Measurements from ENCODE around the gene MAP3K2.
A peak's percentile ranks its signal among the peaks of the same experiment; 100 is the strongest.
"Not testable (repeated sequence)": the region's sequence is repeated elsewhere in the genome, so short reads cannot be mapped to it uniquely, and the experiment has no call there.

MAP3K2 gene

DNA sequence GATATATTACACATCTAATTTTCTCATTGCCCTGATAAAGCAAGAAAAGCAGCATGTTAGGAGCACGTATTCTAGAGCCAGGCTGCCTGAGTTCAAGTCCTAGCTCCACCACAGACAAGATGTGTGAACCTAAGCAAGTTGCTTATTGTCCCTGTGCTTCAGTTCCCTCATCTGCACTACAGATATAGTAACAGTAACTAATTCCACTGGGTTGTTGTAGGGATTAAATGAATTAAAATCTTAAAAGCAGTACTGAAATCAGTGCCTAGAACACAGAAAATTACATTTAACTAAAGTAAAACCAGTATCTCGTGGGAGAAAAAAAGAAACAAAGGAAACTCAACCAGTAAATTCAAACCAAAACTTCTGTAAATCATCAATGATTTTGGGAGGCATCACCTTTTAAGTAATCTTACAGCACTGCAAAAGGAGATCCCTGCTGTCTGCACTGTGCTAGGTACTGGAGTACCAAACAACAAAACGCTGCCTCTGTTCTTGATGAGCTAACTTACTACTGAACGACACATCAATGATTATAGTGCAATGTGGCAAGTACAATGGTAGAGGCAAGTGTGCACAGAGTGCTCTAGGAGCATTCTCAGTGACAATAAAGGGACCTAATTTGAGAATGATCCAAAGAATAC lies 7.9 kb downstream of the MAP3K2 start:
- no peak for DNase-seq

DNA sequence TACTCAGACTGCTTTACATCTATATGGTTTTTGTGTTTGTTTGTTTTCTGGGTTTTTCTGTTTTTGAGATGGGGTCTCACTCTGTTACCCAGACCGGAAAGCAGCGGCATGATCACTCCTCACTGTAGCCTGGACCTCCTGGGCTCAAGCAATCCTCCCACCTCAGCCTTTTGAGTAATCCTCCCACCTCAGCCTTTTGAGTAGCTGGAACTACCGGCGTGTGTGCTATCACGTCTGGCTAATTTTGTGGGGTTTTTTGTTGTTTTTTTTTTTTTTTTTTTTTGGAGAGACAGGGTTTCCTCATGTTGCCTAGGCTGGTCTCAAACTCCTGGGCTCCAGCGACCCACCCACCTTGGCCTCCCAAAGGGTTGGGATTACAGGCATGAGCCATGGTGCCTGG lies 9.1 kb downstream of the MAP3K2 start:
- no peak for DNase-seq

DNA sequence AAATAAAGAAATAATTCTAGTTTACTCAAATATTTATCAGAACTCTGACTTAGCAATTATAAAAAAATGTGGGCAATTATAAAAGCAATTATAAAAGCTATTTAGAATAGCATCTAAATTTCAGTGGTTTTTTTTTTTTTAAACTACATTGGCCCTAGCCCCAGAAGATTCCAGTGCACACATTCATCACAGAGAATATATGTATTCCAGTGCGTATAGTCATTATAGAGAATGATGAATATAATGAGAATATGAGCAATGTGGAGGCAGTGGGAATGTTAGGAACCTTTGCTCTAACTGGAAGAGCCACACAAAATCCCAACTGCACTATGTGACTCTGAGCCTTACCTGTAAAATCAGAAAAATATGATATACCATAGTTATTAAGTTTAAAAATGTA lies 10.5 kb downstream of the MAP3K2 start:
- no peak for DNase-seq

DNA sequence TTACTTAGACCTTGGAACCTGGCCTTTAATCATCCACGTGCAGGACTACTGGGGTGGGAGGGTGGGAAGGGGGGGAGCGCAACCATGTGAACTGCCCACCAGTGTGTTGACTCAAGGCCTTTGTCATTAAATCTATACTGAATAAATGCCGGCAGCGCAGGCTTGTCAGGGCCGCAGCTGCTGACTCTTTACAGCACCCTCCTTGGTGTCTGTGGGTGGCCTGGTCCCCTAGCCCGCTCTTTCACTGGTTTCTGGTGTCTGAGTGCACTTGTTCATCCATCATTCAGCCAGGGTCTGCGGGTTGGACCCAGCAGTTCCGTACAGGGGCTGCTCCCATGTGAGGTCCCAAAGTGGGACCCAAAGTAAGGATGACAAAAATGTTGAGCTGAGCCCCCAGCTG lies 11.5 kb downstream of the MAP3K2 start:
- DNase-seq: no peak

DNA sequence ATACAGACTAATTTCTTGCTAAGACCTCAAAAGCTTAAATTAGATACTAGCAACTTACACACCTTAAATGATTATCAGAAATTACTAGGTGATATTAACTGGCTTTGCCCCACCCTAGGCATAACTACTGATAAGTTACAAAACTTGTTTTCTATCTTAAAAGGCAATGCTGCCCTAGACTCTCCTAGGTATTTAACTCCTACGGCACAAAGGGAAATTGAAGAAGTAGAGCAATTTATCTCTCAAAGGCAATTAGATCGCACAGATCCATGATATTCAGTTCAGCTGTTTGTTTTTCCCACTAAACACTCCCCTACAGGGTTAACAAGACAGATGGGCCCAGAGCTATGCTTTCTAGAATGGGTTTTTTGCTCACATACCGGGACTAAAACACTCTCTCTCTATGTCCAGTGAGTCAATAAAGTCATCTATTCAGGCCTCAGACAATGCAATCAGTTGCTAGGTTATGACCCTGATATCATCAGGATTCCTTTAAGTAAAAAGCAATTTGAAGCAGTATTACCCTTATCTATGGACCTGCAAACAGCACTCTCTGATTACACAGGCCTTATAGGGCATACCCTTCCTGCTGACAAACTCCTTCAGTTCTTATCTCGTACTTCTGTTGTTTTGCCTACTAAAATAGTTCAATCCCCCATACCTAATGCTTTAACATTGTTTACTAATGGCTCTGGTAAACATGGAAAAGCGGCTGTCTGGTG lies 14.3 kb downstream of the MAP3K2 start:
- DNase-seq: no peak

DNA sequence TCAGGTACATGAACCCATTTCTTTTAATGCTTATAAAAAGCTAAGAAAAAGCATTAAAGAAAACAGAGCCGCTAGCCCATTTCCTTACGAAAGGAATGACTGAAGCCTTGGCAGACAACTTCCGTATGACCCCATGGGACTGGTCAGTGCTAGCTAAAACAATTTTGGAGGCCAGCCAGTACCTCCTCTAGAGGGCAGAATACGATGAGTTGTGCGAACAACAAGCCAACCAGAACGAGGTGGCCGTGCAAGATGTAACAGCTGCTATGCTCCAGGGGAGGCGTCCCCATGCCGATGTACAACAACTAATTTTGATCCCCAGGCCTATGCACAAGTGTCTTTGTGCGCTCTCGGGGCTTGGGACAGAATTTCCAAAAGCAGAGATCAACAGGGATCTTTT lies 16.7 kb downstream of the MAP3K2 start:
- no peak for DNase-seq

DNA sequence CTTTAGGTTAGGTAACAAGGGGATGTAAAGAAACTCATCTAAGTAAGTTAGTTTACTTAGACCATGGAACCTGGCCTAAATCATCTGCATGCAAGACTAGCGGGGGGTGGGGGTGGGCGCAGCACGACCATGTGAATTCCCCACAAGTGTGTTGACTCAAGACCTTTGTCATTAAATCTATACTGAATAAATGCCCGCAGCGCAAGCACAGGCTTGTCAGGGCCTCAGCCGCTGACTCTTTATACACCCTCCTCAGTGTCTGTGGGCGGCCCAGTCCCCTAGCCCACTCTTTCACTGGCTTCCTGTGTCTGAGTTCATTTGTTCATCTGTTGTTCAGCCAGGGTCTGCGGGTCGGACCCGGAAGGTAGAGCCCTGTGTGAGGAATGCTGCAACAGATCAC lies 17.8 kb downstream of the MAP3K2 start:
- no peak for DNase-seq

DNA sequence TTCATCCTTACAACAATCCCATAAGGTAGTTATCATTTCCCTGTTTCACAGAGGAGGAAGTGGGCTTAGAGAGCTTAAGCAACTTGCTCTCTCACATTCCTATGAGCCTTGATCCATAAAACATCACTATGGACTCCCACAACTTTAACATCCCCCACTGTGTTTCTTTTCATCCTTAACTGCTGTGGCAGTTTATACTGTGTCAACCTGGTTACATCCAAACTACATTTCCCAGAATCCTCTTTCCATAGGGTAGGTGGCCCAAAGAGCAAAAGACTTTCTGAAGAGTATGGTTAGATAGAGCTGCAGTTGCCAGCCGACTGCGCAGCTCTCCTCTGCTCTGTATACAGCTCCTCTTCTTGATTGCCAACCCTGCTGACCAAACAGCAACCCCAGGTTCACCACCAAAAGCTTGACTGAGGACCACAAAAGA lies 22.5 kb downstream of the MAP3K2 start:
- no peak for DNase-seq

DNA sequence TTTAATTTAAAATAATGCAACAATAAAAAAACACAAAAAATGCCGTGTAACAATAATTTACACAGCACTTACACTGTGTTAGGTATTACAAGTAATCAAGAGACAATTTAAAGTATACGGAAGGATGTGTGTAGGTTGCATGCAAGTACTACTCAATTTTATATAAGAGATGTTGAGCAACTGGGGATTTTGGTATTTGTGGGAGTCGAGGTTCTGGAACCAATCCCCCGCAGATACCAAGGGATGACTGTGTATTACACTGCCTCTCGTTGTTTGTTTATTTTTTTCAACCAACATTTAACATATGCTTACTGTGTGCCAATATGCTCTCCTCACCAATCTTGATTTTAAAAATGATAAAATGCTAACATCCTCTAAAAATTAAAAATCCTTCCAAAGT lies 24.8 kb downstream of the MAP3K2 start:
- no peak for DNase-seq

DNA sequence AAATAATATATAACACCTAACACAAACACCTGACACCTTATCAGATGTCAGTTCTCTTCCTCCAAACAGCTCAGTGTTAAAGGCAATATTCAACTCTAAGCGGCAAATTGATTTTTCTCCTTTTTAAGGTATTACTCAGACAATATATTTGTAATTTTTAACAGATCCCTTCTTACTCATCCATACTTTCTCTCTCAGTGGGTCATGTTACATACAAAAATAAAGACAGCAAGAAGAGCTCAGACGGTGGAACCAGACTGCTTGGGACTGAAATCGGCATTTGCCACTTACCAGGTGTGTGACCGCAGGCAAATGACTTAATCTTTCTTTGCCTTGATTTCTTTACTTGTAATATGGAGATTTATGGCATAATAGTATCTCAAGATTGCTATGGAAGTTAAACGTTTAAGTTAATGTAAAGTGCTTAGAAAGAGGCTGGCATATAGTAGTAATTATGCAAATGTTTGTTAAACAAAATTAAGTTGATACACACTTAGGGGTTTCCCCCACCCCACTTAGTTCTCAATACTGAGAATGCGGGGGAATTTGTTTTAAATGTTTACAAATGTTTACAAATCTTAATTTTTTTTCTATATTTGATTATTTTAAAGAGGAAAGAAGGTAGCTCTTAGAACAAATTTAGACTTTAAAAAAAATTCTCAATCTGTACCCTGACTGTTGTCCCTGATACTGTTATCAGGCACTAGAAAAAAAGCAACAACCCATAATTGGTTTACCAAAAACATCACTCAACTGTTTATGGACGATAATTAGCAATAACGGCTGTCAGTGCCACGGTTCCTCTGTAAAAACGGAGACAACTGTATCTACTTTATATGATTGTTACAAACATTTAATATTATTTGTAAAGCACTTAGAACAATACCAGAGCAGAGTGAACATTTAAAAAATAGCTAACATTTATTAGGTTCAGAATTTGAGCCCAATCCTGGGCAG lies 25.6 kb downstream of the MAP3K2 start:
- no peak for DNase-seq

DNA sequence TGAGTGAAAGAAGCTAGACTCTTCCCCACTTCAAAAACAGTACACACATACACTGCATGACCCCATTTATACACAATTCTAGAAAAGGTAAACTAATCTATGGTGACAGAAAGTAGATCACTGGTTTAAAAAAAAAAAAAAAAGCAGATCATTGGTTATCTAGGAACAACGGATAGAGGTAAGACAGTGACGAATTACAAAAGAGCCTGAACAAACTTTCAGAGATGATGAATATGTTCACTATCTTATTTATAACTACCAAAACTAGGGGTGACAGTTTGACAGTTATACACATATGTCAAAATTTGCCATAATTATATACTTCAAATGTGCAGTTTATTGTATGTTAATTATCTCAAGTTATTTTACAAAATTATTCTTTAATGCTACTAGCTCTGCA lies 27.5 kb downstream of the MAP3K2 start:
- no peak for DNase-seq

DNA sequence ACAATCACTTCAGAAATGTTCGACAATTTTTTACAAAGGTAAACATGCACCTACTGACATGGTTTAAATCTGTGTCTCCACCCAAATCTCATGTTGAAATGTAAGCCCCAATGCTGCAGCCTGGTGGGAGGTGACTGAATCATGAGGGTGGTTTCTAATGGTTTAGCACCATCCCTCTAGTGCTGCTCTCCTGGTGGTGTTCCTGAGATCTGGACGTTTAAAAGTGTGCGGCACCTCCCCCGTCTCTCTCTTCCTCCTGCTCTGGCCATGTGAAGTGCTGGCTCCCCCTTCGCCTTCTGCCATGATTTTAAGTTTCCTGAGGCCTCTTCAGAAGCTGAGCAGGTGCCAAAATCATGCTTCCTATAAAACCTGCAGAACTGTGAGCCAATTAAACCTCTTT lies 28.3 kb downstream of the MAP3K2 start:
- DNase-seq: no peak

DNA sequence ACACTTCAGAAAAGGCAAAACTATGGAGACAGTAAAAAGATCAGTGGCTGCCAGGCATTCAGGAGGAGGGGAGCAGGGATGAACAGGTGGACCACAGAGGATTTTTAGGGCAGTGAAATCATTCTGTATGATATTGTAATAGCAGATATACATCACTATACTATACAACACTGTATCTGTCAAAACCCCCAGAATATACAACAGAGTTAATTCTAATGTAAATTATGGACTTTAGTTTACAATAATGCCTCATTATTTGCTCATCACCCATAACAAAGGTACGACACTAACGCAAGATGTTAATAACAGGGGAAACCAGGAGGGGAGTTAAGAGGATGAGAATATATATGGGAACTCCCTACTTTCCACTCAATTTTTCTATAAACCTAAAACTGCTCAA lies 28.8 kb downstream of the MAP3K2 start:
- no peak for DNase-seq

DNA sequence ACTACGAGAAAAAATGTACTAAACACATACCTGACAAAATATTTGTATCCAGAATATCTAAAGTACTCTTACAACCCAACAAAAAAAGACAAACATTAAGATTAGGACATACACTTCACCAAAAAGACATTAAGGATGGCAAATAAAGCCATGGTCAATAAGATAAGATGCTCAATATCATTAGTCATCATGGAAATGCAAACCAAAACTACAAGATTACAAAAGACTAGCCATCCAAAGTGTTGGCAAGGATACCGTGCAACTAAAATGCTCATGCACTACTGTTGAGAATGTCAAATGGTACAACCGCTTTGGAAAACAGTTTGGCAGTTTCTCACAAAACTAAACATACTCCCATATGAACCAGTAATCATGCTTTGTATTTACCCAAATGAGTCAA lies 29.7 kb downstream of the MAP3K2 start:
- no peak for DNase-seq

DNA sequence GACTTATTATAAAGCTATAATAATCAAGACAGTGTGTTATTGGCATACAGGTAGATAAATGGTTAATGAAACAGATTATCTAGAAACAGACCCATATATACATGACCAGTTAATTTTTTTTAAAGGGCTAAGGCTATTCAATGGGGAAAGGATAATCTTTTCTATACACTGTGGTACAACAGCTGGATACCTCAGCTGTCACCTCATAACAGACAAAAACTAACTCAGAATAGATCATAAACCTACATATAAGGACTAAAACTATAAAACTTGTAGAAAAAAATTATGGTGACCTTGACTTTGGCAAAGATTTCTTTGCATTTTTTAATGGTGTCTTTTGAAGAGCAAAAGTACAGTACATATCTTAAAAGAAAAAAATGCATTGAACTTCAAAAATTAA lies 30.2 kb downstream of the MAP3K2 start:
- DNase-seq: no peak

DNA sequence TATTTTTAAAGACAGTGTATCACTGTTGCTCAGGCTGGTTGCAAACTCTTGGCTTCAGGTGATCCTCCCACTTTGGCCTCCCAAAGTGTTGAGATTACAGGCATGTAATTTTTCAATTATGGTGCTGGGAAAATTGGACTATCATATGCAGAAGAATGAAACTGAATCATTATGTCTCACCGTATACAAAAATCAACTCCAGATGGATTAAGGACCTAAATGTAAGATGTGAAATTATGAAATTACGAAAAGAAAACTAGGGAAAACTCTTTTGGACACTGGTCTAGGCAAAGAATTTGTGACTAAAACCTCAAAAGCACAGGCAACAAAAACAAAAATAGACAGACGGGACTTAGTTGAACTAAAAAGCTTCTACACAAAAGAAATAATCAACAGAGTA lies 31.2 kb downstream of the MAP3K2 start:
- DNase-seq: no peak

DNA sequence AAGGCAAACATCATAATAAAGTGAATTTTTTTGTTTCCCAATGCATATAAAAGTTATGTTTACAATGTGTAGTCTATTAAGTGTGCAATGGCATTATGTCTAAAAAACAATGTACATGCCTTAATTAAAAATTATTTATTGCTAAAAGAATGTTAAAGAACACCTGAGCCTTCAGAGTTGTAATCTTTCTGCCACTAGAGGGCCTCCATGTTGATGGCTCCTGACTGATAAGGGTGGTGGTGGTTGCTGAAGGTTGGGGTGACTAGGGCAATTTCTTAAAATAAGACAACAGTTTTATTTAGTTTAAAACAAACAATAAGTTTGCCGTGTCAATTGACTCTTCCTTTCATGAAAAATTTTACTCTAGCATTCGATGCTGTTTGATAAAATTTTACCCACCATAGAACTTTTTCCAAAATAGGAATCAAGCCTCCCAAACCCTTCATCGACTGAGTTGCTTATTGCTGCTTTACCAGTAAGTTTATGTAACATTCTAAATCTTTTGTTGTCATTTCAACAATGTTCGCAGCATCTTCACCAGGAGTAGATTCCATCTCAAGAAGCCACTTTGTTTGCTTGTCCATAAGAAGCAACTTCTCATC lies 32.3 kb downstream of the MAP3K2 start:
- peak; percentile 10 for DNase-seq

DNA sequence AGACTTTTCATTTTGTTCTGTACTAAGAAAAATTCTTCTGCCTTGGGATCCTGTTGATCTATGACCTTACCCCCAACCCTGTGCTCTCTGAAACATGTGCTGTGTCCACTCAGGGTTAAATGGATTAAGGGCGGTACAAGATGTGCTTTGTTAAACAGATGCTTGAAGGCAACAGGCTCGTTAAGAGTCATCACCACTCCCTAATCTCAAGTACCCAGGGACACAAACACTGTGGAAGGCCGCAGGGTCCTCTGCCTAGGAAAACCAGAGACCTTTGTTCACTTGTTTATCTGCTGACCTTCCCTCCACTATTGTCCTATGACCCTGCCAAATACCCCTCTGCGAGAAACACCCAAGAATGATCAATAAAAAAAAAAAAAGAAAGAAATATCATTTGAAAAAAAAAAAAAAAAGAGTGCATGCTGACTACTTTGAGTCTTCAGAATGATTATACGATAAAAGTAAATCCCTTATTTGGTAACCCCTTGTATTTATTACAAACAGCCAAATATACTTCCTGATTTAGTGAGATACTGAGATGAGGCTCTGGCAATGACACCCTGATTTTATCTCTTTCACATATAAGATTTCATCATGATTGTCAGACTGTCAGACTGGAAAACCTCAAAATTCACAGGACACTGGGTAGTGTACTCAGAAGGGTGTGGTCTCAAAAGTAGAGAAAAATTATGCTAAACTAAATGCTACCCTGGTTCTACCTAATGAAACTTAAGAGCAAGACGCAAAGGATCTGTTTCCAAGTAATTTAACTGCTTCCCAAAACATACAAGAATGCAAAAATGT lies 33.7 kb downstream of the MAP3K2 start:
- DNase-seq: not testable (repeated sequence)

DNA sequence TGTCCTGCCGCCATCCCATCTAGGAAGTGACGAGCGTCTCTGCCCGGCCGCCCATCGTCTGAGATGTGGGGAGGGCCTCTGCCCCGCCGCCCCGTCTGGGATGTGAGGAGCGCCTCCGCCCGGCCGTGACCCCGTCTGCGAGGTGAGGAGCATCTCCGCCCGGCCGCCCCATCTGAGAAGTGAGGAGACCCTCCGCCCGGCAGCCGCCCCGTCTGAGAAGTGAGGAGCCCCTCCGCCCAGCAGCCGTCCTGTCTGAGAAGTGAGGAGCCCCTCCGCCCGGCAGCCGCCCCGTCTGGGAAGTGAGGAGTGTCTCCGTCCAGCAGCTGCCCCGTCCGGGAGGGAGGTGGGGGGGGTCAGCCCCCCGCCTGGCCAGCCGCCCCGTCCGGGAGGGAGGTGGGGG lies 34.6 kb downstream of the MAP3K2 start:
- not testable (repeated sequence) for DNase-seq

DNA sequence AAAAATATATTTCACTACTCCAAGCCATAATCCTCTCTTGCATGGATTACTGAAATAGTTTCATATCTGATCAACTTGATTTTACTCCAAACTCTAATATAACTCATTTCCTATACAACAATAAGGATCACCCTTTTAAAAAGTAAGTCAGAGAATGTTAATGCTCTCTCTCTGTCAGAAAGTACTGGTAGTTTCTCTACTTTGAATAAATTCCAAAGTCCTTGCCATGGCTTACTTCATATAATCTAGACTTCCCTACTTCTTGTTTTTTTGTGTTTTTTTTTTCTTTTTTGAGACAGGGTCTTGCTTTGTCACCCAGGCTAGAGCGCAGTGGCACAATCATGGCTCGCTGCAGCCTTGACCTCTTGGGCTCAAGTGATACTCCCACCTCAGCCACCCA lies 36.2 kb downstream of the MAP3K2 start:
- DNase-seq: no peak

DNA sequence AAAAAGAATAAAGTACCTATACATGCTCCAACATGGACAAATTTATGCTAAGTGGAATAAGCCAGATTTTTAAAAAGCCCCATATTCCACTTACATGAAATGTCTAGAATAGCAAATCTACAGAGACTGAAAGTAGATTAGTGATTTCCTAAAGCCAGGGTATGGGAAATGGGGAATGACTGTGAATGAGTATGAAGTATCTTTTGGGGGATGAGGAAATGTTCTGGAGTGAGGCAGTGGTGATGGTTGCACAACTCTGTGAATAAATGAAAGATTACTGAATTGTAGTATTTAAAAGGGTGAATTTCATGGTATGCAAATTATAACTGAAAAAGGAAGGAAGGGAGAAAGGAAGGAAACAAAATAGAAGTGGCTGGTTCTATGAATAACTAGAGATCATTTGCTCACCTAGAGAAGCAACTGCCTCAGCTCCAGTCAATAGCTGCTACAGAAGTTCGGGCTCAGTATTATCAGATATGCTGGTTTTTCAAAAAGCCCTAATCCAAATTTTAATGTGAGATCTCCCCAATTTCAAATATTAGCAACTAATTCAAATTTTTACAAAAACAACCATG lies 39.3 kb downstream of the MAP3K2 start:
- DNase-seq: no peak
